ENCODE data around the gene HOXA3.

GRCh38 chr7:27176962-27177794, 24.8 kb upstream of the HOXA3 start:
- TF ChIP-seq CTCF (IDR thresholded peaks at IDR 0.05) (no peak), POLR2A (IDR thresholded peaks at IDR 0.05) (no peak), EP300 (IDR thresholded peaks at IDR 0.05) (no peak)
